Neural cell (in vitro differentiated cells): Measurements from ENCODE around the gene COG1. TPM values are rescaled to one million over a fixed set of nuclear protein-coding genes. Genes with fewer than 3 reads are reported as not detected.
"Not testable (repeated sequence)": the region's sequence is repeated elsewhere in the genome, so short reads cannot be mapped to it uniquely, and the experiment has no call there.

Experiments used
- H2AFZ ChIP-seq: fragments of 200-600, 300-800 bp; sonication (generic), shearing (Covaris generic); 2 replicates; pipeline ENCODE4 v1.6.0; 2014; ENCODE audit warnings: low read depth, mild to moderate bottlenecking, antibody characterized with exemption, low read length, moderate library complexity
- H3F3A ChIP-seq: fragments of 200-600 bp; shearing (Covaris generic); 2 replicates; pipeline ENCODE4 v1.6.1; 2016; ENCODE audit warnings: mild to moderate bottlenecking, moderate library complexity, mixed read lengths, antibody characterized with exemption, low read length; ENCODE audit not compliant: insufficient read depth, poor library complexity, severe bottlenecking
- H3K27ac ChIP-seq: fragments of 200-600, 300-800 bp; sonication (generic), shearing (Covaris generic); 2 replicates; pipeline ENCODE4 v1.5.1; 2014; ENCODE audit warnings: mild to moderate bottlenecking, low read length, moderate library complexity
- H3K27me3 ChIP-seq: fragments of 300-800, 200-600 bp; sonication (generic), shearing (Covaris generic); 2 replicates; pipeline ENCODE4 v1.6.0; 2014; ENCODE audit warnings: mild to moderate bottlenecking, low read depth, low read length, moderate library complexity; ENCODE audit not compliant: insufficient read depth
- H3K36me3 ChIP-seq: fragments of 300-800, 200-600 bp; sonication (generic), shearing (Covaris generic); 2 replicates; pipeline ENCODE4 v1.5.1; 2014; ENCODE audit warnings: mild to moderate bottlenecking, antibody characterized with exemption, low read length, moderate library complexity; ENCODE audit not compliant: insufficient read depth
- H3K4me2 ChIP-seq: fragments of 300-800, 200-600 bp; sonication (generic), shearing (Covaris generic); 2 replicates; pipeline ENCODE4 v1.6.0; 2014; ENCODE audit warnings: mild to moderate bottlenecking, low read length
- H3K4me3 ChIP-seq: fragments of 300-800, 200-600 bp; sonication (generic), shearing (Covaris generic); 2 replicates; pipeline ENCODE4 v1.5.1; 2014; ENCODE audit warnings: mild to moderate bottlenecking, low read length, moderate library complexity
- H3K79me2 ChIP-seq: fragments of 200-600 bp; shearing (Covaris generic); replicated peaks from 2 replicates; pipeline ENCODE4 v1.6.0; 2014; ENCODE audit warnings: mild to moderate bottlenecking, low read length, moderate library complexity; ENCODE audit not compliant: insufficient read depth
- H3K9ac ChIP-seq: fragments of 300-800, 200-600 bp; sonication (generic), shearing (Covaris generic); 2 replicates; pipeline ENCODE4 v1.6.1; 2016; ENCODE audit warnings: mild to moderate bottlenecking, low read length, mixed read lengths
- H3K9me2 ChIP-seq: fragments of 200-600 bp; shearing (Covaris generic); 2 replicates; pipeline ENCODE4 v1.6.1; 2016; ENCODE audit warnings: mild to moderate bottlenecking, low read length, mixed read lengths; ENCODE audit not compliant: insufficient read depth
- H3K9me3 ChIP-seq: fragments of 200-600, 300-800 bp; sonication (generic), shearing (Covaris generic); 2 replicates; pipeline ENCODE4 v1.6.1; 2016; ENCODE audit warnings: mild to moderate bottlenecking, mixed run types, low read length, moderate library complexity, mixed read lengths
- H4K20me1 ChIP-seq: fragments of 200-600 bp; shearing (Covaris generic); 2 replicates; pipeline ENCODE4 v1.6.1; 2016; ENCODE audit warnings: mild to moderate bottlenecking, mixed run types; ENCODE audit not compliant: insufficient read depth
- CTCF ChIP-seq: fragments of 450-650 bp; IDR thresholded peaks from 2 replicates; pipeline ENCODE4 v1.5.1; 2014; ENCODE audit warnings: antibody characterized with exemption, mild to moderate bottlenecking, moderate library complexity; ENCODE audit not compliant: poor library complexity, severe bottlenecking
- EP300 ChIP-seq: fragments of 450-650 bp; conservative IDR thresholded peaks from 2 replicates; pipeline ENCODE4 v1.6.1; 2014; ENCODE audit warnings: antibody characterized with exemption, mild to moderate bottlenecking, moderate library complexity; ENCODE audit not compliant: poor library complexity, severe bottlenecking
- EZH2 ChIP-seq: fragments of 200-600, 300-800 bp; shearing (Covaris generic), sonication (generic); IDR thresholded peaks from 2 replicates; pipeline ENCODE4 v1.6.1; 2014; ENCODE audit warnings: antibody characterized with exemption, low read length, borderline replicate concordance, mild to moderate bottlenecking; ENCODE audit not compliant: insufficient read depth, poor library complexity, severe bottlenecking
- MXI1 ChIP-seq: fragments of 450-650 bp; conservative IDR thresholded peaks from 2 replicates; pipeline ENCODE4 v1.6.1; 2014; ENCODE audit warnings: antibody characterized with exemption, mild to moderate bottlenecking; ENCODE audit not compliant: poor library complexity, severe bottlenecking
- POLR2AphosphoS5 ChIP-seq: IDR thresholded peaks from 2 replicates; pipeline ENCODE4 v1.6.1; 2012
- RAD21 ChIP-seq: fragments of 450-650 bp; conservative IDR thresholded peaks from 2 replicates; pipeline ENCODE4 v1.6.1; 2014; ENCODE audit warnings: antibody characterized with exemption, mild to moderate bottlenecking, moderate library complexity
- REST ChIP-seq: IDR thresholded peaks from 2 replicates; pipeline ENCODE4 v1.6.1; 2012; ENCODE audit warnings: borderline replicate concordance
- SMC3 ChIP-seq: fragments of 450-650 bp; conservative IDR thresholded peaks from 2 replicates; pipeline ENCODE4 v1.6.1; 2014; ENCODE audit warnings: antibody characterized with exemption, mild to moderate bottlenecking, moderate library complexity; ENCODE audit not compliant: poor library complexity
- TAF1 ChIP-seq: IDR thresholded peaks from 2 replicates; pipeline ENCODE4 v1.6.1; 2012; ENCODE audit warnings: low read depth
- polyA plus RNA-seq: library from polyadenylated mRNA; depleted of rRNA; stranded (reverse); fragments of >200 nt; gene quantifications from 2 replicates; pipeline ENCODE4 v1.2.3, GENCODE V29; 2014

COG1 gene
- polyA plus RNA-seq, 1 donor from 2014 or later, result 23.5 TPM

GRCh38 chr17:73145641-73146040 lies 47.2 kb upstream of the COG1 start:
- Histone ChIP-seq H3K4me3 (no peak overlapping the region), H4K20me1 (no peaks in the 10 kb centered on the region), H3K36me3 (no peaks in the 10 kb centered on the region), H3K79me2 (no peaks in the 10 kb centered on the region), H3K9ac (no peak overlapping the region), H3K9me2 (no peaks in the 10 kb centered on the region), H3F3A (no peaks in the 10 kb centered on the region), H2AFZ (no peak overlapping the region), H3K27ac (no peak overlapping the region), H3K4me2 (no peak overlapping the region), H3K27me3 (no peaks in the 10 kb centered on the region), H3K9me3 (no peaks in the 10 kb centered on the region)
- TF ChIP-seq MXI1 (no peak), REST (no peak), CTCF (no peak), TAF1 (no peak), RAD21 (no peak), SMC3 (no peak), EZH2 (no peak)

- H2AFZ ChIP-seq, H3K27me3 ChIP-seq, H3K36me3 ChIP-seq, H3K9me3 ChIP-seq, H3F3A ChIP-seq, H3K9ac ChIP-seq, H3K27ac ChIP-seq, H3K79me2 ChIP-seq, H4K20me1 ChIP-seq, H3K4me2 ChIP-seq, H3K4me3 ChIP-seq, H3K9me2 ChIP-seq: not testable (repeated sequence)
Measured at GRCh38 chr17:73147791-73148190, 45.1 kb upstream of the COG1 start.

- H3F3A ChIP-seq, result no peaks in the 10 kb centered on the region
- TF ChIP-seq TAF1, result no peak
- no peak for TF ChIP-seq REST
- no peak for TF ChIP-seq RAD21
- TF ChIP-seq POLR2AphosphoS5, result no peak
- no peak for TF ChIP-seq CTCF
- no peak for TF ChIP-seq MXI1
- TF ChIP-seq EP300, result no peak
- TF ChIP-seq SMC3, result no peak
- TF ChIP-seq EZH2, result no peak
Measured at GRCh38 chr17:73148540-73149334, 44.1 kb upstream of the COG1 start.

More at GRCh38 chr17:73148540-73149334, 44.1 kb upstream of the COG1 start:
- Histone ChIP-seq H3K9ac (no peak overlapping the region), H3K9me2 (no peaks in the 10 kb centered on the region), H3K79me2 (no peaks in the 10 kb centered on the region), H3K4me3 (no peak overlapping the region), H3K27ac (no peak overlapping the region), H4K20me1 (no peaks in the 10 kb centered on the region), H3K36me3 (no peaks in the 10 kb centered on the region), H3K4me2 (no peak overlapping the region), H3K9me3 (no peaks in the 10 kb centered on the region), H3K27me3 (no peaks in the 10 kb centered on the region), H2AFZ (no peak overlapping the region)
